ENCODE results near the gene TENT5A.

Gene TENT5A

DNA sequence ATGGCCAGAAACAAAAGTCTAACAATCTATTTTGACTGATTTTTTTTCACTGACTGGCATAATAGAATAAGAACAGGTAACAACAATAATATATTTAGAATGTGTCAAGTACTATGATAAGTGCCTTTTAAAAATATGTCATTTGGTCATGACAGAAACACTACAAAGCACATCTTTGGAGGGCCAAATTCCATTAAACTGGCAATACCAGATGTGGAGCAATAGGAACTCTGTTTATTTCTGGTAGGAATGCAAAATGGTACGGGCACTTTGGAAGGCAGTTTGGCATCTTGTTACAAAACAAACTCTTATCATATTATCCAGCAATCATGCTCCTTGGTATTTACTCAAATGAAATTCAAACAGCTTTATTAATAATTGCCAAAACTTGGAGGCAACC is 39.3 kb downstream of the TENT5A start:
- DNase-seq (ENCODE audit: low read depth): no peak

DNA sequence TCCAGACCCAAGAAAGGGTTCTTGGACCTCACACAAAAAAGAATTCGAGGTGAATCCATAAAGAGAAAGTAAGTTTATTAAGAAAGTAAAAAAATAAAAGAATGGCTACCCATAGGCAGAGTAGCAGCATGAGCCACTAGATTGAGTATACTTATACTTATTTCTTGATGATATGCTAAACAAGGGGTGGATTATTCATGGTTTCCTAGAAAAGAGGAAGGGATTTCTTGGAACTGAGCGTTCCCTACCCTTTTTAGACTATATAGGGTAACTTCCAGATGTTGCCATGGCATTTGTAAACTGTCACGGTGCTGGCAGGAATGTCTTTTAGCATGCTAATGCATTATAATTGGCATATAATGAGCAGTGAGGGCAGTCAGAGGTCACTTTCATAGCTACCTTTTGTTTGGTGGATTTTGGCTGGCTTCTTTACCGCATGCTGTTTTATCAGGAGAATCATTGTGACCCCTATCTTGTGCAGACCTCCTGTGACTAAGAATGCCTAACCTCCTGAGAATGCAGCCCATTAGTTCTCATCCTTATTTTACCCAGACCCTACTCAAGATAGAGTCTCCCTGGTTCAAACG is 44.3 kb downstream of the TENT5A start:
- no peak for DNase-seq (ENCODE audit: low read depth)

DNA sequence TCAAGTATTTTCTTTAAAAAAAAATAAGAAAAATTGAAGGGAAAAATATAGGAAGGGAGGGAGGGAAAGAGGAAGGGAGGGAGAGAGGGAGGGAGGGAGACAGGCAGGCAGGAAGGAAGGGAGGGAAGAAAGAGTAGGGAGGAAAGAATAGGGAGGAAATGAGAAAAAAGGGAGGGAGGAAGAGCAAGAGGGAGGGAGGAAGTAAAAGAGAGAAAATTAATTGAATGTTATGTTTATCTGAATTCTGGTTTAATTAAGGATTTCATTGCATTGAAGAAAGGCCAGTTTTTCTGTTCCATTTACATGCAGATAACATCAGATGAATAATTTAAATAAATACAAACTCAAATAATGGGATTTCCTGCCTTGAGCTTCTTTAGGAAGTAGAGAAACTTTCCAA is 47.8 kb downstream of the TENT5A start:
- no peak for DNase-seq (ENCODE audit: low read depth)

GRCh38 chr6:81700414-81700813 is 52.1 kb downstream of the TENT5A start:
- no peak for DNase-seq (ENCODE audit: low read depth)

DNA sequence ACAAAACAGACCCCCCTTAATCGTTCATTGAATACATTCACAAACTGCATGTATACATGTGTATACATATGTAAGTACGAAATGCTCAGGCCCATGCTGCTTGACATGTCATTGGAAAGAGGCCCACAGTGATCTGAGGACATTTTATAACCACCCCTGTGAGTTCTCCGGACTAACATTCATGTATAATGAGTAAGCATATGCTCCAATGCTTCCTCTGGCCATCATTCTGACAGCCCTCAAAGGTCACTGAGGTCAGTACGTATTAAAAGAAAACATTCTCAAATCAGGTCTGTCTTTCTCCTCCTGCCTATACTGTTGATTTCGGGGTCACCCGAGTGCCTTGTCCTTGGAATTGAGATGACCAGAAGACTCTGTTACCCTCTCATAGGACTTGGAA is 54.9 kb downstream of the TENT5A start:
- DNase-seq (ENCODE audit: low read depth): no peak

DNA sequence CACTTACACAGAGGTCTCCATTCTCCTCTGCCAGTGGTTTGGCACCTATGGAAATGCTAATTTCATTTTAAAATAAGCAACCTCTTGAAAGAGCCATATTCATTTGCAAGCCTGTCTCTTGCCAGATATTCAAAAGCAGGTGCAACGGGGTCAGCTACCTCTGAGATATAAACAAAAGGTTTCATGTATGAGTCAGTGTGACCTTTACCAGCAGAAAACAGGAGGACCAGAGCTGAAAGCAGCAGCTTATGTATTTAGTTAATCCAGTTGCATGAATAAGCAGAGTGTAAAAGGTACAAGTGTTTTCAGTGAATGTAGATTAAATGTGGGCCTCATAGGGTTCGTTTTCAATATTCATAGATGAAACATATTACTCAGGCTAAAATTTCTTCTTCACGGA is 56.0 kb downstream of the TENT5A start:
- DNase-seq (ENCODE audit: low read depth): no peak

All from HS-5 (cell line).